Measurements from ENCODE around the gene GALNS. TPM values are rescaled to one million over a fixed set of nuclear protein-coding genes. Genes with fewer than 3 reads are reported as not detected.

Gene GALNS
- total and polyA plus RNA-seq, 9 donors = 9.8 to 28.5 (median 20.6) TPM

GRCh38 chr16:88866151-88866920, 9.6 kb upstream of the GALNS start, which contains the start of gene PABPN1L:
Gene PABPN1L (minus strand): TSS chr16:88866660. CDS start chr16:88866606, 54 bp downstream.
- peaks cover 21% of the 10 kb centered on the region for H3K4me1 ChIP-seq (ENCODE audit: control insufficient read depth, insufficient read depth, low read length)
- peaks cover 26% of the 10 kb centered on the region for H3K27me3 ChIP-seq (ENCODE audit: control insufficient read depth, insufficient read depth, low read length)
- DNase-seq = no peak
- H3K27ac ChIP-seq (ENCODE audit: low read length) = no peak within 1 kb of the TSS
- peaks cover 18% of the 10 kb centered on the region for H3K36me3 ChIP-seq (ENCODE audit: control insufficient read depth, insufficient read depth, low read length)
- no peaks in the 10 kb centered on the region for H3K9me3 ChIP-seq (replicated peaks; ENCODE audit: control insufficient read depth, low read depth, low read length)
- H3K4me3 ChIP-seq (ENCODE audit: low read length) = no peak within 1 kb of the TSS
- 52% methylated on average over 12 of the region's 20 CpGs for WGBS (ENCODE audit: insufficient coverage)

GRCh38 chr16:88865742-88866141, 9.0 kb upstream of the GALNS start:
- WGBS (ENCODE audit: insufficient coverage) = 77% methylated on average over 15 of the region's 15 CpGs
- Histone ChIP-seq H3K27me3 (ENCODE audit: control insufficient read depth, insufficient read depth, low read length) (peaks cover 20% of the 10 kb centered on the region), H3K9me3 (replicated peaks; ENCODE audit: control insufficient read depth, low read depth, low read length) (no peaks in the 10 kb centered on the region), H3K36me3 (ENCODE audit: control insufficient read depth, insufficient read depth, low read length) (peaks cover 24% of the 10 kb centered on the region), H3K4me3 (ENCODE audit: low read length) (no peak overlapping the region), H3K4me1 (ENCODE audit: control insufficient read depth, insufficient read depth, low read length) (peaks cover 16% of the 10 kb centered on the region), H3K27ac (ENCODE audit: low read length) (no peak overlapping the region)
- no peak for DNase-seq

DNA sequence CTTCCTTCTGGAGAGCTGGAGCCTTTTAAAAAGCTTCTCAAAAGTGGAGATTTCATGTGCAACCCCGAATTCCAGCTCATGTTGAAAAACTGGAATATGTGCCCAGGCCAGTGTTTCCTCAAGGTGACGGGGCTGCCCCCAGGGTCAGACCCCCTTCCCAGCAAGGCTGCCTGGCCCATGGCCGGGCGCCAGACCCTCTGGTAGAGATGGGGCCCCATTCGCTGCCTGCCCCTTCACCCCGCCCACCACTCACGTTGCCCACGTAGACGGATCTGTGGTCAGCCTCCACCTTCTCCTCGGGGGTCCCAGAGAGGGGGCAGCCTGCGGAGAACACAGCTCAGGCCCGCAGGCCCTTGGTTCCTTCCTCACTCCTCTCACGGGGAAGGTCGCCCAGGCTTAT, 8.6 kb upstream of the GALNS start:
- Histone ChIP-seq H3K27me3 (ENCODE audit: control insufficient read depth, insufficient read depth, low read length) (peaks cover 15% of the 10 kb centered on the region), H3K4me3 (ENCODE audit: low read length) (no peak overlapping the region), H3K36me3 (ENCODE audit: control insufficient read depth, insufficient read depth, low read length) (peaks cover 28% of the 10 kb centered on the region), H3K9me3 (replicated peaks; ENCODE audit: control insufficient read depth, low read depth, low read length) (no peaks in the 10 kb centered on the region), H3K4me1 (ENCODE audit: control insufficient read depth, insufficient read depth, low read length) (peaks cover 11% of the 10 kb centered on the region), H3K27ac (ENCODE audit: low read length) (no peak overlapping the region)
- 68% methylated on average over 9 of the region's 14 CpGs for WGBS (ENCODE audit: insufficient coverage)
- DNase-seq = no peak

GRCh38 chr16:88864521-88864920, 7.8 kb upstream of the GALNS start:
- Histone ChIP-seq H3K4me3 (ENCODE audit: low read length) (no peak overlapping the region), H3K27me3 (ENCODE audit: control insufficient read depth, insufficient read depth, low read length) (peaks cover 10% of the 10 kb centered on the region), H3K9me3 (replicated peaks; ENCODE audit: control insufficient read depth, low read depth, low read length) (no peaks in the 10 kb centered on the region), H3K36me3 (ENCODE audit: control insufficient read depth, insufficient read depth, low read length) (peaks cover 36% of the 10 kb centered on the region), H3K27ac (ENCODE audit: low read length) (no peak overlapping the region), H3K4me1 (ENCODE audit: control insufficient read depth, insufficient read depth, low read length) (peaks cover 11% of the 10 kb centered on the region)
- DNase-seq = no peak
- WGBS (ENCODE audit: insufficient coverage) = 76% methylated on average over 10 of the region's 18 CpGs

DNA sequence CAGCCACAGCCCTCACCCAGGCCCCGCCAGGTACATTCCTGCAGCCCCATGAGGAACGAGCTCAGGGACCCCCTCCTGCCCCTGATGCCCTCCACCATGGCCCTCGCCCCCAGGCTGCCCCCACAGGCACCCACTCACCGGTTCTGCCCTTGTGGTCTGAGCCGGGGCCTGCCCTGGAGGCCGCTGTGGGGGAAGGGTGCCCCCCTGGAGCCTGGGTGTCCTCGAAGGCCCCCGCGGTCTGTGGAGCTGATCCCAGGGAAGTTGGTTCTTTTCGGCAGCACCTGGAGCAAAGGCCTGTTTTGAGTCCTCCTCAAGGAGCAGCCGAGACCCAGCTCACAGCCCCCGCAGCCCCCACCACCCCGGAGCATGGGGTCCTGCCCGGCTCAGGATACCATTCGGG, 7.4 kb upstream of the GALNS start:
- H3K27ac ChIP-seq (ENCODE audit: low read length) = no peak overlapping the region
- 76% methylated on average over 14 of the region's 15 CpGs for WGBS (ENCODE audit: insufficient coverage)
- no peak for DNase-seq
- peaks cover 40% of the 10 kb centered on the region for H3K36me3 ChIP-seq (ENCODE audit: control insufficient read depth, insufficient read depth, low read length)
- peaks cover 11% of the 10 kb centered on the region for H3K4me1 ChIP-seq (ENCODE audit: control insufficient read depth, insufficient read depth, low read length)
- no peak overlapping the region for H3K4me3 ChIP-seq (ENCODE audit: low read length)
- H3K9me3 ChIP-seq (replicated peaks; ENCODE audit: control insufficient read depth, low read depth, low read length) = no peaks in the 10 kb centered on the region
- H3K27me3 ChIP-seq (ENCODE audit: control insufficient read depth, insufficient read depth, low read length) = peaks cover 7% of the 10 kb centered on the region

GRCh38 chr16:88863426-88863825, 6.7 kb upstream of the GALNS start:
- peaks cover under 1% of the 10 kb centered on the region for H3K27me3 ChIP-seq (ENCODE audit: control insufficient read depth, insufficient read depth, low read length)
- WGBS (ENCODE audit: insufficient coverage) = 84% methylated on average over 9 of the region's 13 CpGs
- peaks cover 46% of the 10 kb centered on the region for H3K36me3 ChIP-seq (ENCODE audit: control insufficient read depth, insufficient read depth, low read length)
- no peak for DNase-seq
- H3K4me3 ChIP-seq (ENCODE audit: low read length) = no peak overlapping the region
- no peak overlapping the region for H3K27ac ChIP-seq (ENCODE audit: low read length)
- no peaks in the 10 kb centered on the region for H3K9me3 ChIP-seq (replicated peaks; ENCODE audit: control insufficient read depth, low read depth, low read length)
- peaks cover 12% of the 10 kb centered on the region for H3K4me1 ChIP-seq (ENCODE audit: control insufficient read depth, insufficient read depth, low read length)

GRCh38 chr16:88862968-88863367, 6.2 kb upstream of the GALNS start:
- Histone ChIP-seq H3K27me3 (ENCODE audit: control insufficient read depth, insufficient read depth, low read length) (no peaks in the 10 kb centered on the region), H3K9me3 (replicated peaks; ENCODE audit: control insufficient read depth, low read depth, low read length) (no peaks in the 10 kb centered on the region), H3K4me1 (ENCODE audit: control insufficient read depth, insufficient read depth, low read length) (peaks cover 17% of the 10 kb centered on the region), H3K4me3 (ENCODE audit: low read length) (no peak overlapping the region), H3K36me3 (ENCODE audit: control insufficient read depth, insufficient read depth, low read length) (peaks cover 46% of the 10 kb centered on the region), H3K27ac (ENCODE audit: low read length) (no peak overlapping the region)
- 90% methylated on average over 13 of the region's 25 CpGs for WGBS (ENCODE audit: insufficient coverage)
- no peak for DNase-seq

DNA sequence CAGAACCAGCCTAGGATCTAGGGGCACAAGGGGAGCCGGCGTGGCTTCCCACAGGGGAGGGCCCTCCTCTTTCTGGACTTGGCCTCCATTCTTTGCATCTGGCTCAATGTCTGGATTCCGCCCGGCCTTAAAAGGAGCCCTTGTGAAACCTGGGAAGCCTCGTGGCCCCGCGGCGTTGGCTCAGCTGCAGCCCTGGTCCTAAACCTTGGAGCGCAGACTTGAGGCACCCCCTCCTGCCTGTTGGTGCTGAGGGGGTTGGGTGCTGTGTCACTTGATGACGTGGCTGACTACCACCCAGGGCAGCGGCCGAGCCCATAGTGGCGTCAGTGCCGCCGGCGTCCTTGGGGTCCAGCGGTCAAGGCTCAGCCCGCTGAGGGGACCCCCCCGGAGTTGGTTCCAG, 4.6 kb upstream of the GALNS start:
- peaks cover 19% of the 10 kb centered on the region for H3K4me1 ChIP-seq (ENCODE audit: control insufficient read depth, insufficient read depth, low read length)
- no peak for DNase-seq
- H3K9me3 ChIP-seq (replicated peaks; ENCODE audit: control insufficient read depth, low read depth, low read length) = no peaks in the 10 kb centered on the region
- H3K27ac ChIP-seq (ENCODE audit: low read length) = no peak overlapping the region
- no peak overlapping the region for H3K4me3 ChIP-seq (ENCODE audit: low read length)
- 85% methylated on average over 17 of the region's 19 CpGs for WGBS (ENCODE audit: insufficient coverage)
- H3K27me3 ChIP-seq (ENCODE audit: control insufficient read depth, insufficient read depth, low read length) = no peaks in the 10 kb centered on the region
- H3K36me3 ChIP-seq (ENCODE audit: control insufficient read depth, insufficient read depth, low read length) = peaks cover 46% of the 10 kb centered on the region

DNA sequence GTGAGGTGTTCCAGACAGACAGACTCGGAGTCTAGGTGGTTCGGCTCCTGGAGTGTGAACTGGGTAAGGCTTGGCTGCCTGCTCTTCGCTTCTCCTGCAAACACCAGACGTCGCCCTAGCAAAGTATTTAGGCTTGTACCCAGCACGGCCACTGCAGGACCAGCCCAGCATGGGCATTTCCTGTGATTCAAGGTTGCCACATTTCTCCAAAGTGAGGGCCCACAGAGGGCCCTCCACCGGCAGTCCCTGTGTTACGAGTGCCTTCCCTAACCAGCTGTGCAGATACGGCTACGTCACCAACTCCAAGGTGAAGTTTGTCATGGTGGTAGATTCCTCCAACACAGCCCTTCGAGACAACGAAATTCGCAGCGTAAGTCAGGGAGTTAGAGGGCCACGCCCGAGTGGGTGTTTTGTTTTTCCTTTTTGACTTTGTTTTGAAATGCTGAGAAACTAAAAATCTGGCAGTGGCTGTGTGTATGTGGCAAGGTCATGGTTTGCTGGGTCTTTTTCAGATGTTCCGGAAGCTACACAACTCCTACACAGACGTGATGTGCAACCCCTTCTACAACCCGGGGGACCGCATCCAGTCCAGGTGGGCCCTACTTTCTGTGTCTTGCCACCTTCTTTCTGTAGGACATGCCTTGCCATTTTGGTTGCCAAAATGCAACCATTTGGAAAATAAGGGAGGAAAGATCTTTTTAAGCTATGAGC, 2.8 kb upstream of the GALNS start:
- H3K36me3 ChIP-seq (ENCODE audit: control insufficient read depth, insufficient read depth, low read length) = peaks cover 46% of the 10 kb centered on the region
- 84% methylated on average over 18 of the region's 20 CpGs for WGBS (ENCODE audit: insufficient coverage)
- H3K4me1 ChIP-seq (ENCODE audit: control insufficient read depth, insufficient read depth, low read length) = peaks cover 28% of the 10 kb centered on the region
- H3K9me3 ChIP-seq (replicated peaks; ENCODE audit: control insufficient read depth, low read depth, low read length) = no peaks in the 10 kb centered on the region
- no peak overlapping the region for H3K27ac ChIP-seq (ENCODE audit: low read length)
- H3K27me3 ChIP-seq (ENCODE audit: control insufficient read depth, insufficient read depth, low read length) = no peaks in the 10 kb centered on the region
- H3K4me3 ChIP-seq (ENCODE audit: low read length) = no peak overlapping the region
- no peak for DNase-seq

DNA sequence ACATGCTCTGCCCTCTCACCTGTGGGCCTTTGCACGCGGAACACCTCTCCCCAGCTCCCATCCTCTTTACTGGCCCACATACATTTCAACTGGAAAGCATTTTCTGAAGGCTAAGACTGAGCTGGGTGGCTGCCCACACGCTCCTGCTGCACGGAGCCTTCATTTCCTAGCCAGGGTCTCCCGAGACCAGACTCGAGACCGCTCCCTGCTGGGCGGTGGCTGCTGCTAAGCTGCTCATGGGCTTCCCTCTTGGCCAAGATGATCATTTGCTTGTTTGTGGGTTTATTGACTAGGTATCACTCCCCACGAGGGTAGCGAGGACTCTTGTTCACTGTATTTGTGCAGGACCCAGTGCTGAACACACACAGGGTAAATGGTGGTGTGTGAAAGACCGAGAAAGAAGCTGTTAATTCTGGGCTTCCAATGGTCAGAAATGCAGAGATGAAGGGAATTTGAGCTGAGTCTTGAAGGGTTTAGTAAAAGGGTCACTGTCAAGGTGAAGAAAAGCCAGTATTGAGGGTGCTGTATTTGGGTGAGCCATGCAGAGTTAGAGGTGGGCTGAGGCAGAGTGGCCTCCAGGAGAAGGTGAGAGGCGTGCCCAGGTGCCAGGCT, 1.1 kb upstream of the GALNS start:
- 15% methylated on average over 12 of the region's 12 CpGs for WGBS (ENCODE audit: insufficient coverage)
- H3K27ac ChIP-seq (ENCODE audit: low read length) = no peak overlapping the region
- H3K9me3 ChIP-seq (replicated peaks; ENCODE audit: control insufficient read depth, low read depth, low read length) = no peaks in the 10 kb centered on the region
- H3K4me1 ChIP-seq (ENCODE audit: control insufficient read depth, insufficient read depth, low read length) = peaks cover 34% of the 10 kb centered on the region
- H3K36me3 ChIP-seq (ENCODE audit: control insufficient read depth, insufficient read depth, low read length) = peaks cover 43% of the 10 kb centered on the region
- DNase-seq = peak; percentile 71
- H3K27me3 ChIP-seq (ENCODE audit: control insufficient read depth, insufficient read depth, low read length) = no peaks in the 10 kb centered on the region
- H3K4me3 ChIP-seq (ENCODE audit: low read length) = peak overlapping the region; percentile 85
